Upper lobe of left lung (tissue), 4 donors: ENCODE data around the gene FRMD5.

Experiments used
- CTCF ChIP-seq, 6 experiments: fragments of 450-650 bp in 4 of 6; fragments of 200-600 bp in 2 of 6; sonication (generic) in 2 of 6; IDR thresholded peaks; one replicate each; pipeline ENCODE4 v1.5.1; 2016 to 2019; ENCODE audit warnings: antibody characterized with exemption in 6 of 6
- EP300 ChIP-seq, 4 donors: sonication (generic); formaldehyde crosslinking; IDR thresholded peaks; one replicate each; pipeline ENCODE4 v1.5.1; 2017; ENCODE audit warnings: antibody characterized with exemption in 4 of 4, control low read depth in 2 of 4
- POLR2A ChIP-seq, 4 donors: fragments of 450-650 bp; IDR thresholded peaks; one replicate each; pipeline ENCODE4 v1.5.1; 2016 to 2017; ENCODE audit warnings: antibody characterized with exemption in 4 of 4, mild to moderate bottlenecking in 2 of 4
- POLR2AphosphoS5 ChIP-seq, 2 donors: sonication (generic); formaldehyde crosslinking; IDR thresholded peaks; one replicate each; pipeline ENCODE4 v1.5.1; 2017; ENCODE audit warnings: antibody characterized with exemption in 2 of 2

DNA sequence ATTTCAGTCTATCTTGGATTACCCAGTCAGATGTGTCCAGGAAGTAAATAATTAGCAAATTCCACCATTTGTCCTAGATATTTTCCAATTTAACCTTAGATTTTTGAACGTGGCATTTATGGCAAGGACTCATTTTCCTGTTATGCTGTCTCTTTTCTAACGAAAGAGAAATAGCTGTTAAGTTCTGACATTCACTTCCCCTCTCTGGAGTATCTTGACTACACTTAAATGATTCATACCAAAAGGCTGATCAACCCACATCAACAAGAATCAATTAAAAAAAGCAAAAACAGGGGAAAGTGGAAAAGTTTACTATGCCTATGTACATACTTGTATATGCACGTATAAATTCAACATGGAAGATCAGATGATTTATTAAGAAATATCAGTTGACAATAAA, 149.9 kb downstream of the FRMD5 start:
- TF ChIP-seq POLR2A (IDR thresholded peaks at IDR 0.05) (no peak), CTCF (IDR thresholded peaks at IDR 0.05) (no peak), POLR2AphosphoS5 (IDR thresholded peaks at IDR 0.05) (no peak), EP300 (IDR thresholded peaks at IDR 0.05) (no peak)
